Ascending aorta (tissue), 2 donors: ENCODE data around the gene ETV6. TPM values are rescaled to one million over a fixed set of nuclear protein-coding genes. Genes with fewer than 3 reads are reported as not detected.
A peak's percentile ranks its signal among the peaks of the same experiment; 100 is the strongest.

ENCODE experiments used
- DNase-seq, 2 donors: peaks; one replicate each; pipeline ENCODE4 v3.0.0-alpha.2; 2019; ENCODE audit warnings: low spot score in 2 of 2
- H3K27ac ChIP-seq, 2 donors: fragments of 200-600 bp; sonication (generic); one replicate each; pipeline ENCODE4 v1.5.1; 2016 to 2017; ENCODE audit warnings: mild to moderate bottlenecking in 1 of 2
- H3K27me3 ChIP-seq: fragments of 200-600 bp; sonication (generic); one replicate; pipeline ENCODE4 v1.5.1; 2017
- H3K36me3 ChIP-seq, 2 donors: fragments of 200-600 bp; sonication (generic); one replicate each; pipeline ENCODE4 v1.5.1; 2016
- H3K4me1 ChIP-seq, 2 donors: fragments of 200-600 bp; sonication (generic); one replicate each; pipeline ENCODE4 v1.5.1; 2016 to 2017; ENCODE audit warnings: mild to moderate bottlenecking in 1 of 2
- H3K4me3 ChIP-seq, 2 donors: fragments of 200-600 bp; sonication (generic); one replicate each; pipeline ENCODE4 v1.5.1; 2016 to 2017; ENCODE audit warnings: mild to moderate bottlenecking in 1 of 2
- H3K9me3 ChIP-seq, 2 donors: fragments of 200-600 bp; sonication (generic); one replicate each; pipeline ENCODE4 v1.5.1; 2016
- CTCF ChIP-seq, 3 experiments: fragments of 200-600 bp in 2 of 3; fragments of 450-650 bp in 1 of 3; sonication (generic) in 2 of 3; IDR thresholded peaks; one replicate each; pipeline ENCODE4 v1.5.1; 2016 to 2019; ENCODE audit warnings: antibody characterized with exemption in 3 of 3, mild to moderate bottlenecking in 1 of 3, moderate library complexity in 1 of 3
- intact Hi-C: fragments of 100-400 bp; cut with DNase I; formaldehyde crosslinking; loops from one replicate; pipeline ENCODE4 v1.15.1; 2023
- total RNA-seq: library from RNA; depleted of rRNA; stranded (reverse); fragments of >200 nt; gene quantifications from one replicate; pipeline ENCODE4 v1.1.0, GENCODE V29; 2016

The ETV6 gene
- total RNA-seq, 1 donor from 2014 or later, result 21.6 TPM

- peak in 1 of 2 donors; percentile 77 for DNase-seq
- intact Hi-C loops, result loop anchor here (5.0 to 10.0 kb wide), 2 partner anchors 62 to 106 kb away; no protein-coding TSS in a partner anchor
- Histone ChIP-seq H3K4me3 (peak overlapping the region in 1 of 2 donors; percentile 19), H3K36me3 (no peaks in the 10 kb centered on the region), H3K4me1 (peaks cover 32 to 73% of the 10 kb centered on the region in 2 donors), H3K27me3 (no peaks in the 10 kb centered on the region), H3K27ac (peak overlapping the region; percentile 93), H3K9me3 (no peaks in the 10 kb centered on the region)
- no peak for TF ChIP-seq CTCF (IDR thresholded peaks at IDR 0.05)
These were observed 109.3 kb downstream of the ETV6 start for GRCh38 chr12:11758510-11759493.

- intact Hi-C loops, result loop anchor here (5.0 to 10.0 kb wide), 2 partner anchors 62 to 105 kb away; no protein-coding TSS in a partner anchor
- Histone ChIP-seq H3K4me1 (peaks cover 37 to 71% of the 10 kb centered on the region in 2 donors), H3K4me3 (no peak overlapping the region), H3K27ac (peak overlapping the region; percentile 93), H3K9me3 (no peaks in the 10 kb centered on the region), H3K27me3 (no peaks in the 10 kb centered on the region), H3K36me3 (no peaks in the 10 kb centered on the region)
- no peak for DNase-seq
- no peak for TF ChIP-seq CTCF (IDR thresholded peaks at IDR 0.05)
These were observed 110.0 kb downstream of the ETV6 start for GRCh38 chr12:11759494-11759878.

GRCh38 chr12:11759899-11760298 is 110.4 kb downstream of the ETV6 start:
- DNase-seq, result no peak
- no peak for TF ChIP-seq CTCF (IDR thresholded peaks at IDR 0.05)
- no peaks in the 10 kb centered on the region for H3K27me3 ChIP-seq
- peak overlapping the region; percentile 93 for H3K27ac ChIP-seq
- no peaks in the 10 kb centered on the region for H3K36me3 ChIP-seq
- no peaks in the 10 kb centered on the region for H3K9me3 ChIP-seq
- intact Hi-C loops, result loop anchor here (5.0 to 10.0 kb wide), 3 partner anchors 63 to 1145 kb away; no protein-coding TSS in a partner anchor
- no peak overlapping the region for H3K4me3 ChIP-seq
- peaks cover 37 to 71% of the 10 kb centered on the region in 2 donors for H3K4me1 ChIP-seq

GRCh38 chr12:11761869-11762567 is 112.5 kb downstream of the ETV6 start:
- Histone ChIP-seq H3K27me3 (no peaks in the 10 kb centered on the region), H3K4me3 (no peak overlapping the region), H3K4me1 (peaks cover 32 to 73% of the 10 kb centered on the region in 2 donors), H3K9me3 (no peaks in the 10 kb centered on the region), H3K36me3 (no peaks in the 10 kb centered on the region), H3K27ac (peak overlapping the region; percentile 89)
- DNase-seq, result no peak
- intact Hi-C loops, result loop anchor here (2.0 to 10.0 kb wide), 2 partner anchors 17 to 1143 kb away; no protein-coding TSS in a partner anchor
- no peak for TF ChIP-seq CTCF (IDR thresholded peaks at IDR 0.05)

GRCh38 chr12:11762723-11763326 is 113.4 kb downstream of the ETV6 start:
- intact Hi-C loops, result loop anchor here (2.0 to 10.0 kb wide), 2 partner anchors 16 to 1142 kb away; no protein-coding TSS in a partner anchor
- no peak for DNase-seq
- H3K4me3 ChIP-seq, result no peak overlapping the region
- no peak for TF ChIP-seq CTCF (IDR thresholded peaks at IDR 0.05)
- peaks cover 30 to 73% of the 10 kb centered on the region in 2 donors for H3K4me1 ChIP-seq
- H3K36me3 ChIP-seq, result no peaks in the 10 kb centered on the region
- H3K27me3 ChIP-seq, result no peaks in the 10 kb centered on the region
- no peaks in the 10 kb centered on the region for H3K9me3 ChIP-seq
- H3K27ac ChIP-seq, result peak overlapping the region; percentile 89
